ENCODE results near the gene VPS35.

The VPS35 gene

GRCh38 chr16:46612121-46612520 lies 76.9 kb downstream of the VPS35 start:
- H3K4me3 ChIP-seq (ENCODE audit: control insufficient read depth, low read depth, low read length), result no peak overlapping the region
- DNase-seq (ENCODE audit: low read depth), result no peak
- no peak for TF ChIP-seq CTCF (conservative IDR thresholded peaks at IDR 0.05; ENCODE audit: control insufficient read depth, insufficient read depth, low read depth, low read length)

GRCh38 chr16:46607529-46607928 lies 81.4 kb downstream of the VPS35 start:
- DNase-seq (ENCODE audit: low read depth), result peak; percentile 72
- no peak overlapping the region for H3K4me3 ChIP-seq (ENCODE audit: control insufficient read depth, low read depth, low read length)
- peak; percentile 37 for TF ChIP-seq CTCF (conservative IDR thresholded peaks at IDR 0.05; ENCODE audit: control insufficient read depth, insufficient read depth, low read depth, low read length)

- H3K4me3 ChIP-seq (ENCODE audit: control insufficient read depth, low read depth, low read length), result no peak overlapping the region
- no peak for TF ChIP-seq CTCF (conservative IDR thresholded peaks at IDR 0.05; ENCODE audit: control insufficient read depth, insufficient read depth, low read depth, low read length)
- DNase-seq (ENCODE audit: low read depth), result no peak
Observed at GRCh38 chr16:46606231-46606630, 82.7 kb downstream of the VPS35 start.

All from fibroblast of mammary gland (primary cell).